ENCODE measurements around the gene ADAM10.

DNA sequence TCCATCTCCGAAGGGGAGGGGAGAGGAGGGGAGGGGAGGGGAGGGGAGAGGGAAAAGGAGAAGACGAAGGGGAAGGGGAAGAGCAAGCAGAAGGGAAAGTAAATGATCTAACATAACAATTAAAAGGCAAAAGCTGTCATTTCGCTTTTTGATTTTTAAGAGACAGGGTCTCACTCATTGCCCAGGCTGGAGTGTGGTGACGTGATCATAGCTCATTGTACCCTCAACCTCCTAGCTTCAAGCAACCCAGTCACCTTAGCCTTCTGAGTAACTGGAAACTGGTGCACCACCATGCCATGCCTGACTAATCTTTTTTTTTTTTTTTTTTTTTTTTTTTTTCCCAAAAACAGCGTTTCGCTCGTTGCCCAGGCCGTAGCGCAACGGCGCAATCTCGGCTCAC, 22.6 kb downstream of the ADAM10 start:
- TF ChIP-seq CTCF (conservative IDR thresholded peaks at IDR 0.05; ENCODE audit: low read length), result no peak
- no peak for TF ChIP-seq EZH2phosphoT487 (IDR thresholded peaks at IDR 0.05; ENCODE audit: borderline replicate concordance)

All from Loucy (cell line).